ENCODE measurements around the gene DEFB126. TPM values are rescaled to one million over a fixed set of nuclear protein-coding genes. Genes with fewer than 3 reads are reported as not detected.
"Not testable (repeated sequence)": the region's sequence is repeated elsewhere in the genome, so short reads cannot be mapped to it uniquely, and the experiment has no call there.

Gene DEFB126
- total and polyA plus RNA-seq, 4 donors = not detected

DNA sequence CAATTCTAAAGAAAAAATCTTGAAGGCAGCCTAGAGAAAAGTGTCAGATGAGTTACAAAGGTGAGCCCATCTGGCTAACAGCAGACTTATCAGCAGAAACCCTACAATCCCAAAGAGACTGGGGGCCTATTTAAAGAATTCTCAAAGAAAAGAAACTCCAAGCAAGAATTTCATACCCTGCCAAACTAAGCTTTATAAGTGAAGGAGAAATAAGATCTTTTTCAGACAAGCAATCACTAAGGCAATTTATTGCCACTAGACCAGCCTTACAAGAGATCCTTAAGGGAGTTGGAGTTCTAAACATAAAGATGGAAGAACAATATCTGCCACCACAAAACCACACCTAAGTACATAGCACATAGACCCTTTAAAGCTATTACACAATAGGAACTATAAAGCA lies 24.9 kb upstream of the DEFB126 start:
- Histone ChIP-seq H3K27me3 (ENCODE audit: control insufficient read depth in 4 of 4, insufficient read depth in 4 of 4, low read length in 3 of 4) (peaks cover 0 to 2% (median 0%) of the 10 kb centered on the region in 4 donors), H3K4me3 (ENCODE audit: low read depth in 1 of 3, low read length in 3 of 3) (no peak overlapping the region), H3K4me1 (ENCODE audit: control insufficient read depth in 4 of 4, insufficient read depth in 4 of 4, low read length in 3 of 4) (no peaks in the 10 kb centered on the region), H3K9me3 (ENCODE audit: control insufficient read depth in 4 of 4, low read length in 3 of 4) (peaks cover 1 to 15% (median 3%) of the 10 kb centered on the region in 4 donors), H3K9ac (ENCODE audit: low read depth in 1 of 2, low read length in 2 of 2) (no peak overlapping the region), H3K27ac (ENCODE audit: low read depth in 1 of 2, low read length in 2 of 2) (no peak overlapping the region), H3K36me3 (ENCODE audit: control insufficient read depth in 4 of 4, insufficient read depth in 3 of 4, low read depth in 1 of 4, low read length in 3 of 4) (no peaks in the 10 kb centered on the region)
- TF ChIP-seq ATF3 (IDR thresholded peaks at IDR 0.05) (no peak), REST (IDR thresholded peaks at IDR 0.05) (no peak)
- TF ChIP-seq, protein P1, sequence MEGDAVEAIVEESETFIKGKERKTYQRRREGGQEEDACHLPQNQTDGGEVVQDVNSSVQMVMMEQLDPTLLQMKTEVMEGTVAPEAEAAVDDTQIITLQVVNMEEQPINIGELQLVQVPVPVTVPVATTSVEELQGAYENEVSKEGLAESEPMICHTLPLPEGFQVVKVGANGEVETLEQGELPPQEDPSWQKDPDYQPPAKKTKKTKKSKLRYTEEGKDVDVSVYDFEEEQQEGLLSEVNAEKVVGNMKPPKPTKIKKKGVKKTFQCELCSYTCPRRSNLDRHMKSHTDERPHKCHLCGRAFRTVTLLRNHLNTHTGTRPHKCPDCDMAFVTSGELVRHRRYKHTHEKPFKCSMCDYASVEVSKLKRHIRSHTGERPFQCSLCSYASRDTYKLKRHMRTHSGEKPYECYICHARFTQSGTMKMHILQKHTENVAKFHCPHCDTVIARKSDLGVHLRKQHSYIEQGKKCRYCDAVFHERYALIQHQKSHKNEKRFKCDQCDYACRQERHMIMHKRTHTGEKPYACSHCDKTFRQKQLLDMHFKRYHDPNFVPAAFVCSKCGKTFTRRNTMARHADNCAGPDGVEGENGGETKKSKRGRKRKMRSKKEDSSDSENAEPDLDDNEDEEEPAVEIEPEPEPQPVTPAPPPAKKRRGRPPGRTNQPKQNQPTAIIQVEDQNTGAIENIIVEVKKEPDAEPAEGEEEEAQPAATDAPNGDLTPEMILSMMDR (IDR thresholded peaks at IDR 0.05; ENCODE audit: low read depth, low read length, missing input control) = no peak
- DNase-seq (ENCODE audit: low spot score) = no peak

DNA sequence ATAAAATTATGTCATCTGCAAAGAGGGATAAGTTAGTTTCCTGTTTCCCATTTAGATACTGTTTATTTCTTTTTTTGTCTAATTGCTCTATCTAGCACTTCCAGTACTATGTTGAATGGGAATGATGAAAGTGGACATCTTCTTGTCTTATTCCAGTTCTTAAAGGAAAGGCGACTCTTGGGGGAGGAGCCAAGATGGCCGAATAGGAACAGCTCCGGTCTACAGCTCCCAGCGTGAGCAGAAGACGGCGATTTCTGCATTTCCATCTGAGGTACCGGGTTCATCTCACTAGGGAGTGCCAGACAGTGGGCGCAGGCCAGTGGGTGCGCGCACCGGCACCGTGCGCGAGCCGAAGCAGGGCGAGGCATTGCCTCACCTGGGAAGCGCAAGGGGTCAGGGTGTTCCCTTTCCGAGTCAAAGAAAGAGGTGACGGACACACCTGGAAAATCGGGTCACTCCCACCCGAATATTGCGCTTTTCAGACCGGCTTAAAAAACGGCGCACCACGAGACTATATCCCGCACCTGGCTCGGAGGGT lies 12.5 kb upstream of the DEFB126 start:
- H3K9me3 ChIP-seq (ENCODE audit: control insufficient read depth in 4 of 4, low read length in 3 of 4); H3K4me3 ChIP-seq (ENCODE audit: low read depth in 1 of 3, low read length in 3 of 3); H3K27ac ChIP-seq (ENCODE audit: low read depth in 1 of 2, low read length in 2 of 2); H3K27me3 ChIP-seq (ENCODE audit: control insufficient read depth in 4 of 4, insufficient read depth in 4 of 4, low read length in 3 of 4); H3K9ac ChIP-seq (ENCODE audit: low read depth in 1 of 2, low read length in 2 of 2); DNase-seq (ENCODE audit: low spot score); H3K36me3 ChIP-seq (ENCODE audit: control insufficient read depth in 4 of 4, insufficient read depth in 3 of 4, low read depth in 1 of 4, low read length in 3 of 4); H3K4me1 ChIP-seq (ENCODE audit: control insufficient read depth in 4 of 4, insufficient read depth in 4 of 4, low read length in 3 of 4): not testable (repeated sequence)
- WGBS = 82% methylated on average over 27 of the region's 28 CpGs

- H3K4me3 ChIP-seq (ENCODE audit: low read depth in 1 of 3, low read length in 3 of 3) = no peak overlapping the region
- 77% methylated on average over 11 of the region's 11 CpGs for WGBS
- no peak for DNase-seq (ENCODE audit: low spot score)
- peaks cover 0 to 2% (median 0%) of the 10 kb centered on the region in 4 donors for H3K9me3 ChIP-seq (ENCODE audit: control insufficient read depth in 4 of 4, low read length in 3 of 4)
- no peak overlapping the region for H3K9ac ChIP-seq (ENCODE audit: low read depth in 1 of 2, low read length in 2 of 2)
- no peak for TF ChIP-seq TAF1 (conservative IDR thresholded peaks at IDR 0.05)
- TF ChIP-seq NR2F2 (IDR thresholded peaks at IDR 0.05) = no peak
- TF ChIP-seq, protein P2, sequence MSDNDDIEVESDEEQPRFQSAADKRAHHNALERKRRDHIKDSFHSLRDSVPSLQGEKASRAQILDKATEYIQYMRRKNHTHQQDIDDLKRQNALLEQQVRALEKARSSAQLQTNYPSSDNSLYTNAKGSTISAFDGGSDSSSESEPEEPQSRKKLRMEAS (IDR thresholded peaks at IDR 0.05) = no peak
- no peak for TF ChIP-seq RXRA (IDR thresholded peaks at IDR 0.05)
- no peak for TF ChIP-seq FOXA2 (IDR thresholded peaks at IDR 0.05)
- TF ChIP-seq HNF4A (conservative IDR thresholded peaks at IDR 0.05) = no peak
- H3K4me1 ChIP-seq (ENCODE audit: control insufficient read depth in 4 of 4, insufficient read depth in 4 of 4, low read length in 3 of 4) = no peaks in the 10 kb centered on the region
- no peak overlapping the region for H3K27ac ChIP-seq (ENCODE audit: low read depth in 1 of 2, low read length in 2 of 2)
- H3K36me3 ChIP-seq (ENCODE audit: control insufficient read depth in 4 of 4, insufficient read depth in 3 of 4, low read depth in 1 of 4, low read length in 3 of 4) = no peaks in the 10 kb centered on the region
- H3K27me3 ChIP-seq (ENCODE audit: control insufficient read depth in 4 of 4, insufficient read depth in 4 of 4, low read length in 3 of 4) = peaks cover 0 to 20% (median 0%) of the 10 kb centered on the region in 4 donors
Observed at GRCh38 chr20:137668-138490, 4.5 kb upstream of the DEFB126 start.
